Gastroesophageal sphincter (tissue), 3 donors: Measurements from ENCODE around the gene THSD4.

Experiments used
- CTCF ChIP-seq, 4 experiments: fragments of 200-600 bp in 2 of 4; fragments of 450-650 bp in 2 of 4; sonication (generic) in 1 of 4; IDR thresholded peaks; one replicate each; pipeline ENCODE4 v1.5.1; 2017 to 2019; ENCODE audit warnings: antibody characterized with exemption in 4 of 4, mild to moderate bottlenecking in 2 of 4, moderate library complexity in 2 of 4
- POLR2AphosphoS5 ChIP-seq: sonication (generic); formaldehyde crosslinking; IDR thresholded peaks from one replicate; pipeline ENCODE4 v1.6.1; 2017; ENCODE audit warnings: antibody characterized with exemption

- TF ChIP-seq POLR2AphosphoS5 (no peak), CTCF (IDR thresholded peaks at IDR 0.05) (no peak)
Observed at GRCh38 chr15:71677352-71677751, 562.1 kb downstream of the THSD4 start.
